Adrenal gland (tissue), 5 donors: ENCODE measurements around the gene IGSF3.

Experiments
- CTCF ChIP-seq, 6 experiments: fragments of 450-650 bp in 4 of 6; fragments of 200-600 bp in 2 of 6; sonication (generic) in 1 of 6; IDR thresholded peaks; 1 replicate in 5 of 6; 2 replicates in 1 of 6; pipeline versions ENCODE4 v1.5.1 to v1.8.0; 2016 to 2021; ENCODE audit warnings: antibody characterized with exemption in 6 of 6, mild to moderate bottlenecking in 2 of 6, moderate library complexity in 1 of 6
- POLR2A ChIP-seq, 2 donors: fragments of 450-650 bp; IDR thresholded peaks; one replicate each; pipeline ENCODE4 v1.6.1; 2017; ENCODE audit warnings: antibody characterized with exemption in 2 of 2, mild to moderate bottlenecking in 2 of 2, moderate library complexity in 1 of 2
- donor health status: DM: no; HTN: no; CAD: no.

- no peak for TF ChIP-seq POLR2A (IDR thresholded peaks at IDR 0.05)
- TF ChIP-seq CTCF (IDR thresholded peaks at IDR 0.05) = no peak
Measured at GRCh38 chr1:116679828-116680628, 12.5 kb upstream of the IGSF3 start.
